PC-9 (cell line): ENCODE measurements around the gene SDHA.

Source experiments
- EZH2 ChIP-seq: fragments of 200-600 bp; sonication (generic); IDR thresholded peaks from 2 replicates; pipeline ENCODE4 v1.8.0; 2017; ENCODE audit warnings: antibody characterized with exemption, low read depth
- TF ChIP-seq, protein P1 (sequence below): fragments of 200-600 bp; sonication (generic); conservative IDR thresholded peaks from 2 replicates; pipeline ENCODE4 v1.6.1; 2017; ENCODE audit warnings: mixed run types, antibody characterized with exemption, mild to moderate bottlenecking, moderate library complexity

DNA sequence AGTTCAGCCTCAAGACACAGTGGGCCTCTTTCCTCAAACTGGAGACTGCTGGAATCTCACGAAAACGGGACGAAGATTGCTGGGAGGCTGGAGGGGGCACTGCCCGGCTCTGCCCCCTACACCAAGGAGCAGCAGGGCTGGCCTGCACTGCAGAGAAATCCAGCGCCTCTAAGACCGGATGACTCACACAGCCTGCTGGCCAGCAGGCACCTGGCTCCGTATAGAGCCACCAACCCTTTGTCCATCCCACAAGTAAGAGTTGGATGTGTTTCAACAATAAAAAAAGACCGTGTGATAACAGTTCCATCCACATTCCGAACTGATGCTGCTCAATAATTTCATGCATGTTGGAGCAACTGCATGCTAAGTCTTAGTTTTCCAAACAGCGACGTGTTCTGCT is 11.7 kb upstream of the SDHA start:
- TF ChIP-seq, protein P1, sequence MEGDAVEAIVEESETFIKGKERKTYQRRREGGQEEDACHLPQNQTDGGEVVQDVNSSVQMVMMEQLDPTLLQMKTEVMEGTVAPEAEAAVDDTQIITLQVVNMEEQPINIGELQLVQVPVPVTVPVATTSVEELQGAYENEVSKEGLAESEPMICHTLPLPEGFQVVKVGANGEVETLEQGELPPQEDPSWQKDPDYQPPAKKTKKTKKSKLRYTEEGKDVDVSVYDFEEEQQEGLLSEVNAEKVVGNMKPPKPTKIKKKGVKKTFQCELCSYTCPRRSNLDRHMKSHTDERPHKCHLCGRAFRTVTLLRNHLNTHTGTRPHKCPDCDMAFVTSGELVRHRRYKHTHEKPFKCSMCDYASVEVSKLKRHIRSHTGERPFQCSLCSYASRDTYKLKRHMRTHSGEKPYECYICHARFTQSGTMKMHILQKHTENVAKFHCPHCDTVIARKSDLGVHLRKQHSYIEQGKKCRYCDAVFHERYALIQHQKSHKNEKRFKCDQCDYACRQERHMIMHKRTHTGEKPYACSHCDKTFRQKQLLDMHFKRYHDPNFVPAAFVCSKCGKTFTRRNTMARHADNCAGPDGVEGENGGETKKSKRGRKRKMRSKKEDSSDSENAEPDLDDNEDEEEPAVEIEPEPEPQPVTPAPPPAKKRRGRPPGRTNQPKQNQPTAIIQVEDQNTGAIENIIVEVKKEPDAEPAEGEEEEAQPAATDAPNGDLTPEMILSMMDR, result no peak
- TF ChIP-seq EZH2, result no peak
